ENCODE data around the gene DDX23.
"Not testable (repeated sequence)": the region's sequence is repeated elsewhere in the genome, so short reads cannot be mapped to it uniquely, and the experiment has no call there.

GRCh38 chr12:48854932-48855331, 3.0 kb upstream of the DDX23 start:
- TF ChIP-seq CTCF, POLR2A (IDR thresholded peaks at IDR 0.05): not testable (repeated sequence)

Data from Peyer's patch (tissue), 4 donors.